LNCaP clone FGC (cell line): Measurements from ENCODE around the gene SLC35F1.

Experiments used
- DNase-seq: peaks from one replicate; pipeline ENCODE4 v3.0.0-alpha.2; 2011; ENCODE audit warnings: low read depth
- H3K4me3 ChIP-seq: 2 replicates; pipeline ENCODE4 v1.5.1; 2011; ENCODE audit warnings: mild to moderate bottlenecking, low read depth, low read length, control low read depth
- CTCF ChIP-seq: IDR thresholded peaks from 2 replicates; pipeline ENCODE4 v1.5.1; 2012; ENCODE audit warnings: mild to moderate bottlenecking; ENCODE audit not compliant: control insufficient read depth, insufficient read depth; ENCODE audit errors: extremely low read depth

Gene SLC35F1

GRCh38 chr6:117932001-117932400, 24.9 kb downstream of the SLC35F1 start:
- no peak overlapping the region for H3K4me3 ChIP-seq
- no peak for DNase-seq
- no peak for TF ChIP-seq CTCF

GRCh38 chr6:117932676-117933075, 25.6 kb downstream of the SLC35F1 start:
- no peak for TF ChIP-seq CTCF
- H3K4me3 ChIP-seq, result no peak overlapping the region
- no peak for DNase-seq

- DNase-seq, result no peak
- TF ChIP-seq CTCF, result no peak
- no peak overlapping the region for H3K4me3 ChIP-seq
Measured at GRCh38 chr6:117933471-117933870, 26.4 kb downstream of the SLC35F1 start.

DNA sequence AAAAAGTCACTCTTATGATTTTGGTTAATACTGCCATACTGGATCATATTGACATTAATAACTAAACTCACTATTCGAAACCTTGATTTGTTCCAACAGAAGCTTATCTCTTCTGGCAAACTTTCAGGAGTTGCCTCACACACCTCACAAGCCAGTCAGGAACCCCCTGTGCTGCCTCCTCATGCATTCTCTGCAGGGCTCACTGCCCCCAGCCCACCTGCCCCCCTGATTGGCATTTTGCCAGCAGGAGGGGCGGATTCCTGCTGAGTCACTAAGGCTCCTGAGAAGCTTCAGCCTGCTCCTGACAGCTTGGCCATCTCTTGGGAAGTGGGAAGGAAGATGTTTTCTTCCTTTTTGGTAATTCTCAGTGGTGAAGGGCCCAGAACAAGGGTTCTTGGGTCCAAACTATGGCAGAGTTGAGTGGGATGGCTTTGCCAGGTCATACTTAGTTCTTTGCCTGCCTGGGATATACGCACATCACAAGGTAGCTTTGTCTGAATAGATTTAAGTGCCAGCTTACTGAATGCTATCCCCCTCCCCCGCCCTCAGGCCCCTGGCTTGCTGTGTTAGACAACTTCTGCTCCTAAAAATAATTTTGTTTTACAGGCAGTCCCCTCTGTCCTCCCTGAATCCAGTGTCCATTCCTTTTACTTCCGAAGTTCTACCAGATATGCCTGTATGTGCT, 31.4 kb downstream of the SLC35F1 start:
- no peak for TF ChIP-seq CTCF
- no peak for DNase-seq

DNA sequence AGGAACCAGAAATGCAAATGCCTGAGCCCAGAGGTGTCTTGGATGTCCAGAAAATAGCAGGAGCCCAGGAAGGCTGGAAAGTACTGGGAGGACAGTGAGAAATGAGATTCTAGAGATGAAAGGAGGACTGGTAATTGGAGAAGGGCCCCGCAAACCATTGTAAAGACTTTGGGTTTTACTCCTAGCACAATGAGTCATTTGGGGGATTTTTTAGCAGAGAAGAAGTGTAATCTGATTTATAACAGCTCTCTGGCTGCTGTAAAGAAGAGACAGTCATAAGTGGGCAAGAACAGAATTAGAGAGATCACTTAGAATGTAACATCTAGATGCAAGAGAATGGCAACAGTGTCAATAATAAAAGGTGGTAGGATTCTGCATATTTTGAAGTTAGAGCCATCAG, 40.2 kb downstream of the SLC35F1 start:
- no peak for DNase-seq
- no peak for TF ChIP-seq CTCF
- H3K4me3 ChIP-seq, result no peak overlapping the region

More for the DNA sequence above, 31.4 kb downstream of the SLC35F1 start:
- no peak overlapping the region for H3K4me3 ChIP-seq

- DNase-seq, result no peak
Measured at GRCh38 chr6:117951783-117952182, 44.7 kb downstream of the SLC35F1 start.

More at GRCh38 chr6:117951783-117952182, 44.7 kb downstream of the SLC35F1 start:
- no peak for TF ChIP-seq CTCF
- no peak overlapping the region for H3K4me3 ChIP-seq
